ENCODE measurements around the gene BRSK1.

Gene BRSK1

GRCh38 chr19:55339105-55339888, 55.5 kb downstream of the BRSK1 start, which contains the start of gene KMT5C:
Gene KMT5C (plus strand): TSS chr19:55339876. CDS start chr19:55341937, 2,061 bp downstream.
- DNase-seq: peak; percentile 100

GRCh38 chr19:55339889-55340783, 56.3 kb downstream of the BRSK1 start:
- peak; percentile 45 for DNase-seq

- DNase-seq: no peak
Measured at GRCh38 chr19:55340784-55341147, 57.0 kb downstream of the BRSK1 start.

GRCh38 chr19:55341171-55341588, 57.4 kb downstream of the BRSK1 start:
- DNase-seq: peak; percentile 64

GRCh38 chr19:55341595-55342531, 58.1 kb downstream of the BRSK1 start:
- no peak for DNase-seq

GRCh38 chr19:55344444-55344843, 60.6 kb downstream of the BRSK1 start:
- no peak for DNase-seq

GRCh38 chr19:55345101-55345817, 61.5 kb downstream of the BRSK1 start:
- no peak for DNase-seq

- DNase-seq: no peak
Measured at GRCh38 chr19:55345818-55346724, 62.3 kb downstream of the BRSK1 start.

GRCh38 chr19:55346725-55347441, 63.1 kb downstream of the BRSK1 start:
- no peak for DNase-seq

- no peak for DNase-seq
Measured at GRCh38 chr19:55347442-55348009, 63.7 kb downstream of the BRSK1 start.

- no peak for DNase-seq
Measured at GRCh38 chr19:55348317-55349034, 64.7 kb downstream of the BRSK1 start.

- no peak for DNase-seq
Measured at GRCh38 chr19:55350620-55351315, 67.0 kb downstream of the BRSK1 start.

- no peak for DNase-seq
Measured at GRCh38 chr19:55352040-55352439, 68.2 kb downstream of the BRSK1 start.

- no peak for DNase-seq
Measured at GRCh38 chr19:55352549-55353145, 68.8 kb downstream of the BRSK1 start.

GRCh38 chr19:55353356-55353802, 69.6 kb downstream of the BRSK1 start:
- DNase-seq: no peak

- DNase-seq: peak; percentile 79
Measured at GRCh38 chr19:55353803-55354697, 70.3 kb downstream of the BRSK1 start.

GRCh38 chr19:55354698-55355212, 71.0 kb downstream of the BRSK1 start, which contains the start of gene COX6B2:
Gene COX6B2 (minus strand): TSS chr19:55354719. CDS start chr19:55354521, 198 bp downstream.
- no peak for DNase-seq

All from CD4-positive, alpha-beta T cell treated with Interleukin-21 for 1 hour (primary cell).